ENCODE results near the gene RAB38. TPM values are rescaled to one million over a fixed set of nuclear protein-coding genes. Genes with fewer than 3 reads are reported as not detected.
A peak's percentile ranks its signal among the peaks of the same experiment; 100 is the strongest.

Gene RAB38
- total RNA-seq, 1 donor from 2014 or later = 24.1 TPM

GRCh38 chr11:88173956-88174355 lies 1.3 kb downstream of the RAB38 start:
- intact Hi-C loops (cut with DNase I) = no loop called here
- no peak for DNase-seq (ENCODE audit: extremely low spot score in 2 of 2)
- Histone ChIP-seq H3K27me3 (no peaks in the 10 kb centered on the region), H3K36me3 (no peaks in the 10 kb centered on the region), H3K27ac (peak overlapping the region; percentile 59), H3K9me3 (no peaks in the 10 kb centered on the region), H3K4me1 (peaks cover 70% of the 10 kb centered on the region), H3K4me3 (peak overlapping the region in 1 of 2 donors; percentile 53)
- TF ChIP-seq POLR2AphosphoS5 (IDR thresholded peaks at IDR 0.05; ENCODE audit: insufficient read depth in 1 of 2, low read depth in 1 of 2) (no peak), CTCF (IDR thresholded peaks at IDR 0.05) (no peak)

- Histone ChIP-seq H3K36me3 (no peaks in the 10 kb centered on the region), H3K9me3 (no peaks in the 10 kb centered on the region), H3K4me3 (no peak overlapping the region), H3K27ac (no peak overlapping the region), H3K27me3 (no peaks in the 10 kb centered on the region), H3K4me1 (peaks cover 50% of the 10 kb centered on the region)
- intact Hi-C loops (cut with DNase I) = no loop called here
- TF ChIP-seq POLR2AphosphoS5 (IDR thresholded peaks at IDR 0.05; ENCODE audit: insufficient read depth in 1 of 2, low read depth in 1 of 2) = no peak
- no peak for TF ChIP-seq POLR2A (IDR thresholded peaks at IDR 0.05)
- TF ChIP-seq CTCF (IDR thresholded peaks at IDR 0.05) = no peak
- no peak for DNase-seq (ENCODE audit: extremely low spot score in 2 of 2)
Measured at GRCh38 chr11:88171982-88172381, 3.3 kb downstream of the RAB38 start.

- no peak overlapping the region for H3K27ac ChIP-seq
- H3K27me3 ChIP-seq = no peaks in the 10 kb centered on the region
- no peaks in the 10 kb centered on the region for H3K9me3 ChIP-seq
- DNase-seq (ENCODE audit: extremely low spot score in 2 of 2) = no peak
- H3K36me3 ChIP-seq = no peaks in the 10 kb centered on the region
- TF ChIP-seq POLR2AphosphoS5 (IDR thresholded peaks at IDR 0.05; ENCODE audit: insufficient read depth in 1 of 2, low read depth in 1 of 2) (no peak), CTCF (IDR thresholded peaks at IDR 0.05) (no peak), POLR2A (IDR thresholded peaks at IDR 0.05) (no peak)
- peaks cover 49% of the 10 kb centered on the region for H3K4me1 ChIP-seq
- no peak overlapping the region for H3K4me3 ChIP-seq
- intact Hi-C loops (cut with DNase I) = no loop called here
Measured at GRCh38 chr11:88170673-88171072, 4.6 kb downstream of the RAB38 start.

GRCh38 chr11:88169881-88170280 lies 5.4 kb downstream of the RAB38 start:
- TF ChIP-seq POLR2A (IDR thresholded peaks at IDR 0.05) (no peak), POLR2AphosphoS5 (IDR thresholded peaks at IDR 0.05; ENCODE audit: insufficient read depth in 1 of 2, low read depth in 1 of 2) (no peak), CTCF (IDR thresholded peaks at IDR 0.05) (no peak)
- Histone ChIP-seq H3K27me3 (no peaks in the 10 kb centered on the region), H3K9me3 (no peaks in the 10 kb centered on the region), H3K4me3 (no peak overlapping the region), H3K27ac (no peak overlapping the region), H3K36me3 (no peaks in the 10 kb centered on the region), H3K4me1 (peaks cover 46% of the 10 kb centered on the region)
- no peak for DNase-seq (ENCODE audit: extremely low spot score in 2 of 2)
- intact Hi-C loops (cut with DNase I) = no loop called here

- no peak for DNase-seq (ENCODE audit: extremely low spot score in 2 of 2)
- intact Hi-C loops (cut with DNase I) = no loop called here
- Histone ChIP-seq H3K36me3 (no peaks in the 10 kb centered on the region), H3K27me3 (no peaks in the 10 kb centered on the region), H3K9me3 (no peaks in the 10 kb centered on the region), H3K27ac (no peak overlapping the region), H3K4me1 (peaks cover 42% of the 10 kb centered on the region), H3K4me3 (no peak overlapping the region)
- TF ChIP-seq POLR2A (IDR thresholded peaks at IDR 0.05) = no peak
- no peak for TF ChIP-seq CTCF (IDR thresholded peaks at IDR 0.05)
- no peak for TF ChIP-seq POLR2AphosphoS5 (IDR thresholded peaks at IDR 0.05; ENCODE audit: insufficient read depth in 1 of 2, low read depth in 1 of 2)
Measured at GRCh38 chr11:88169471-88169870, 5.8 kb downstream of the RAB38 start.

Data from vagina (tissue), 2 donors.